ENCODE results near the gene NUDCD2.

- TF ChIP-seq CTCF (IDR thresholded peaks at IDR 0.05; ENCODE audit: extremely low read depth in 1 of 2, insufficient read depth in 1 of 2, low read depth in 1 of 2, low read length in 2 of 2): no peak
- TF ChIP-seq POLR2AphosphoS5 (IDR thresholded peaks at IDR 0.05; ENCODE audit: insufficient read depth, low read depth, low read length): peak; percentile 21
- no peak for TF ChIP-seq EZH2 (IDR thresholded peaks at IDR 0.05; ENCODE audit: borderline replicate concordance, low read depth, low read length, severe bottlenecking)
- no peak for TF ChIP-seq MYC (IDR thresholded peaks at IDR 0.05; ENCODE audit: low read depth, low read length)
Measured at GRCh38 chr5:163504079-163504931, 44.4 kb upstream of the NUDCD2 start.

Measured in endothelial cell of umbilical vein (primary cell).